ENCODE data around the gene PSD2.

- no peak for TF ChIP-seq CTCF (IDR thresholded peaks at IDR 0.05; ENCODE audit: low read depth, low read length)
- TF ChIP-seq EZH2phosphoT487 (IDR thresholded peaks at IDR 0.05; ENCODE audit: low read depth), result no peak
Observed at GRCh38 chr5:139775872-139776271, 19.7 kb upstream of the PSD2 start.

Measured in OCI-LY3 (cell line).